Ishikawa (cell line): ENCODE measurements around the gene ZNF804B.

Experiments used
- CEBPB ChIP-seq: IDR thresholded peaks from 2 replicates; pipeline ENCODE4 v1.6.1; 2012
- CREB1 ChIP-seq: IDR thresholded peaks from 2 replicates; pipeline ENCODE4 v1.6.1; 2012; ENCODE audit warnings: low read depth
- EGR1 ChIP-seq: IDR thresholded peaks from 2 replicates; pipeline ENCODE4 v1.6.1; 2012
- EP300 ChIP-seq: IDR thresholded peaks from 2 replicates; pipeline ENCODE4 v1.6.1; 2012; ENCODE audit warnings: borderline replicate concordance
- FOXM1 ChIP-seq: IDR thresholded peaks from 2 replicates; pipeline ENCODE4 v1.6.1; 2012; ENCODE audit warnings: low read depth, borderline replicate concordance
- NFIC ChIP-seq: IDR thresholded peaks from 2 replicates; pipeline ENCODE4 v1.6.1; 2012
- RAD21 ChIP-seq: IDR thresholded peaks from 2 replicates; pipeline ENCODE4 v1.6.1; 2012; ENCODE audit warnings: low read depth
- TAF1 ChIP-seq: IDR thresholded peaks from 2 replicates; pipeline ENCODE4 v1.6.1; 2012; ENCODE audit warnings: low read depth, mild to moderate bottlenecking
- TCF12 ChIP-seq: IDR thresholded peaks from 2 replicates; pipeline ENCODE4 v1.6.1; 2012; ENCODE audit warnings: low read depth
- TEAD4 ChIP-seq: IDR thresholded peaks from 2 replicates; pipeline ENCODE4 v1.6.1; 2012
- YY1 ChIP-seq: IDR thresholded peaks from 2 replicates; pipeline ENCODE4 v1.6.1; 2012; ENCODE audit warnings: low read depth
- ZBTB7A ChIP-seq: IDR thresholded peaks from 2 replicates; pipeline ENCODE4 v1.6.1; 2012; ENCODE audit warnings: low read depth
- TF ChIP-seq, protein P1 (sequence below): IDR thresholded peaks from 2 replicates; pipeline ENCODE4 v1.6.1; 2012
- TF ChIP-seq, protein P2 (sequence below): IDR thresholded peaks from 2 replicates; pipeline ENCODE4 v1.6.1; 2012; ENCODE audit warnings: low read depth, mild to moderate bottlenecking
- TF ChIP-seq, protein P3 (sequence below): IDR thresholded peaks from 2 replicates; pipeline ENCODE4 v1.6.1; 2012

The ZNF804B gene

DNA sequence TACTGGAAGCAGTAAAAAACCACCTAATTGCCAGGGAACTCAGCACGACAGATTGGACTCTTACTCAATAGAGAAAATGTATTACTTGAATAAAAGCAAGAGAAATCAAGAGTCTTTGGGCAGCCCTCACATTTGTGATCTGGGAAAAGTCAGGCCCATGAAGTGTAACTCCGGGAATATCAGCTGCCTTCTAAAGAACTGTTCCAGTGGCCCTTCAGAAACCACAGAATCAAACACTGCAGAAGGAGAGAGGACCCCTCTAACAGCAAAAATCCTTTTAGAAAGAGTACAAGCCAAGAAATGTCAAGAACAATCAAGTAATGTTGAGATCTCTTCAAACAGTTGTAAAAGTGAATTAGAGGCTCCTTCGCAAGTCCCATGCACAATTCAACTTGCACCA is 576.0 kb downstream of the ZNF804B start:
- TF ChIP-seq YY1: no peak
- TF ChIP-seq, protein P1, sequence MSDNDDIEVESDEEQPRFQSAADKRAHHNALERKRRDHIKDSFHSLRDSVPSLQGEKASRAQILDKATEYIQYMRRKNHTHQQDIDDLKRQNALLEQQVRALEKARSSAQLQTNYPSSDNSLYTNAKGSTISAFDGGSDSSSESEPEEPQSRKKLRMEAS: no peak
- no peak for TF ChIP-seq RAD21
- TF ChIP-seq CREB1: no peak
- no peak for TF ChIP-seq TCF12
- no peak for TF ChIP-seq EP300
- TF ChIP-seq, protein P2, sequence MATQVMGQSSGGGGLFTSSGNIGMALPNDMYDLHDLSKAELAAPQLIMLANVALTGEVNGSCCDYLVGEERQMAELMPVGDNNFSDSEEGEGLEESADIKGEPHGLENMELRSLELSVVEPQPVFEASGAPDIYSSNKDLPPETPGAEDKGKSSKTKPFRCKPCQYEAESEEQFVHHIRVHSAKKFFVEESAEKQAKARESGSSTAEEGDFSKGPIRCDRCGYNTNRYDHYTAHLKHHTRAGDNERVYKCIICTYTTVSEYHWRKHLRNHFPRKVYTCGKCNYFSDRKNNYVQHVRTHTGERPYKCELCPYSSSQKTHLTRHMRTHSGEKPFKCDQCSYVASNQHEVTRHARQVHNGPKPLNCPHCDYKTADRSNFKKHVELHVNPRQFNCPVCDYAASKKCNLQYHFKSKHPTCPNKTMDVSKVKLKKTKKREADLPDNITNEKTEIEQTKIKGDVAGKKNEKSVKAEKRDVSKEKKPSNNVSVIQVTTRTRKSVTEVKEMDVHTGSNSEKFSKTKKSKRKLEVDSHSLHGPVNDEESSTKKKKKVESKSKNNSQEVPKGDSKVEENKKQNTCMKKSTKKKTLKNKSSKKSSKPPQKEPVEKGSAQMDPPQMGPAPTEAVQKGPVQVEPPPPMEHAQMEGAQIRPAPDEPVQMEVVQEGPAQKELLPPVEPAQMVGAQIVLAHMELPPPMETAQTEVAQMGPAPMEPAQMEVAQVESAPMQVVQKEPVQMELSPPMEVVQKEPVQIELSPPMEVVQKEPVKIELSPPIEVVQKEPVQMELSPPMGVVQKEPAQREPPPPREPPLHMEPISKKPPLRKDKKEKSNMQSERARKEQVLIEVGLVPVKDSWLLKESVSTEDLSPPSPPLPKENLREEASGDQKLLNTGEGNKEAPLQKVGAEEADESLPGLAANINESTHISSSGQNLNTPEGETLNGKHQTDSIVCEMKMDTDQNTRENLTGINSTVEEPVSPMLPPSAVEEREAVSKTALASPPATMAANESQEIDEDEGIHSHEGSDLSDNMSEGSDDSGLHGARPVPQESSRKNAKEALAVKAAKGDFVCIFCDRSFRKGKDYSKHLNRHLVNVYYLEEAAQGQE: no peak
- TF ChIP-seq TAF1: no peak
- TF ChIP-seq NFIC: no peak
- TF ChIP-seq, protein P3, sequence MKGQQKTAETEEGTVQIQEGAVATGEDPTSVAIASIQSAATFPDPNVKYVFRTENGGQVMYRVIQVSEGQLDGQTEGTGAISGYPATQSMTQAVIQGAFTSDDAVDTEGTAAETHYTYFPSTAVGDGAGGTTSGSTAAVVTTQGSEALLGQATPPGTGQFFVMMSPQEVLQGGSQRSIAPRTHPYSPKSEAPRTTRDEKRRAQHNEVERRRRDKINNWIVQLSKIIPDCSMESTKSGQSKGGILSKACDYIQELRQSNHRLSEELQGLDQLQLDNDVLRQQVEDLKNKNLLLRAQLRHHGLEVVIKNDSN: no peak
- no peak for TF ChIP-seq TEAD4
- TF ChIP-seq CEBPB: no peak
- no peak for TF ChIP-seq EGR1
- TF ChIP-seq ZBTB7A: no peak
- no peak for TF ChIP-seq FOXM1

DNA sequence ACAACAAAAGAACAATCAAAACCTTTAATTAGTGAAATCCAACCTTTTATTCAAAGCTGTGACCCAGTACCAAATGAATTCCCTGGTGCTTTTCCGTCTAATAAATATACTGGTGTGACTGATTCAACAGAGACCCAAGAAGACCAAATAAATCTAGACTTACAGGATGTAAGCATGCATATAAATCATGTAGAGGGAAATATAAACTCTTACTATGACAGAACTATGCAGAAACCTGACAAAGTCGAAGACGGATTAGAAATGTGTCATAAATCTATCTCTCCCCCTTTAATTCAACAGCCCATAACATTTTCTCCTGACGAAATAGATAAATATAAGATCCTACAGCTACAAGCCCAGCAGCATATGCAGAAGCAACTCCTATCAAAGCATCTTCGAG is 576.6 kb downstream of the ZNF804B start:
- TF ChIP-seq TAF1 (no peak), TCF12 (no peak), CEBPB (no peak), RAD21 (no peak), TEAD4 (no peak), NFIC (no peak), CREB1 (no peak), EGR1 (no peak), FOXM1 (no peak), YY1 (no peak), EP300 (no peak), ZBTB7A (no peak)
- TF ChIP-seq, protein P2: no peak
- TF ChIP-seq, protein P1: no peak
- TF ChIP-seq, protein P3: no peak

DNA sequence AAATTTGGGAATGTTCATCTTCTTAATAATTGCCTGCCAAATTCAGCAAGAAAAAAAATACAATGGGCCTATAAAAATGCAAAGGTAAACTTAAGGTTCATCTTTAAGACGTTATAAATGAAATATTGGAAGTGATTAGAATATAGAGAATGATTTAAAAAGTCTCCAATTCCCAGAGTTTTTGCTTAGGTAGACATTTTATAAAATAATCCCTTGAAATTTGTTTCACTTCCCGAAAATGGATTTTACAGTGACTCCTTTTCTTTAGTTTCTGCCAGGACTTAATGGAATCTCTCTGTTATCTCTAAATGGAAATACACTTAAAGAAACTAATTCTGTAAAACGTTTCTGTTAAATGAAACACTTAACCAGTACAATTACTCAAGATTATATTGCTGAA is 580.2 kb downstream of the ZNF804B start:
- TF ChIP-seq ZBTB7A (no peak), TAF1 (no peak), EGR1 (no peak), RAD21 (no peak), TEAD4 (no peak), EP300 (no peak), CEBPB (no peak), NFIC (no peak), FOXM1 (no peak)
- TF ChIP-seq, protein P1: no peak
- TF ChIP-seq, protein P3: no peak
- TF ChIP-seq, protein P2: no peak

DNA sequence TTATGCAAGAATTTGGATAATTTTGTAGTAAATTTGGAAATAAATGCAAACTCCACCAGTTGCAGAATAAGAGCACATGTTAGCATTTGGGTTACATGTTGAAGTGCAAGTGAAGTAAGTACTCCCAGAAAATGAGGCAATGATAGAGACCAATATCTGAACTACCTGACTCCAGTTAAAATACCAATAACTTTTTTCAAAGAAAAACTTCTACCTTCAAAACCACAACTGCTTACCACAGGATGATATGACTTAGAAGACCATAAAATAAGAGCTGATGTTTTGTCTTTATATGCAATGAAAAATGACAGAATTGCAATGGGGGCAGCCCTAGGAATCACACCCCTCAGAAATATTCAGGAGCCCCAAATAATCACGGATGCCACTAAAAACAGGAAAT is 597.6 kb downstream of the ZNF804B start:
- TF ChIP-seq TCF12 (no peak), EGR1 (no peak), ZBTB7A (no peak), FOXM1 (no peak), EP300 (no peak), TEAD4 (no peak), CREB1 (no peak), NFIC (no peak), YY1 (no peak), RAD21 (no peak), CEBPB (no peak), TAF1 (no peak)
- TF ChIP-seq, protein P2: no peak
- TF ChIP-seq, protein P3: no peak
- TF ChIP-seq, protein P1: no peak
